ENCODE measurements around the gene GPR137B. TPM values are rescaled to one million over a fixed set of nuclear protein-coding genes. Genes with fewer than 3 reads are reported as not detected.
A peak's percentile ranks its signal among the peaks of the same experiment; 100 is the strongest.

Gene GPR137B
- total RNA-seq, 2 donors from 2014 or later: 13.6 to 14.3 TPM

GRCh38 chr1:236164273-236164672 is 21.9 kb downstream of the GPR137B start:
- H3K9me3 ChIP-seq (ENCODE audit: control insufficient read depth, low read length, poor library complexity, severe bottlenecking): no peaks in the 10 kb centered on the region
- no peak overlapping the region for H3K27ac Mint-ChIP-seq
- H3K36me3 Mint-ChIP-seq (ENCODE audit: low read depth): peaks cover 11% of the 10 kb centered on the region

GRCh38 chr1:236165238-236165981 is 23.1 kb downstream of the GPR137B start:
- H3K9me3 ChIP-seq (ENCODE audit: control insufficient read depth, low read length, poor library complexity, severe bottlenecking): no peaks in the 10 kb centered on the region
- H3K36me3 Mint-ChIP-seq (ENCODE audit: low read depth): peaks cover 11% of the 10 kb centered on the region
- H3K4me3 Mint-ChIP-seq: no peak overlapping the region
- no peaks in the 10 kb centered on the region for H3K27me3 Mint-ChIP-seq
- ATAC-seq (no peak), DNase-seq (no peak)
- H3K27ac Mint-ChIP-seq: no peak overlapping the region
- no peaks in the 10 kb centered on the region for H3K4me1 Mint-ChIP-seq

More at GRCh38 chr1:236164273-236164672, 21.9 kb downstream of the GPR137B start:
- no peak for DNase-seq
- H3K4me1 Mint-ChIP-seq: peaks cover 5% of the 10 kb centered on the region
- no peaks in the 10 kb centered on the region for H3K27me3 Mint-ChIP-seq
- ATAC-seq: no peak
- H3K4me3 Mint-ChIP-seq: no peak overlapping the region

- Mint-ChIP-seq H3K36me3 (ENCODE audit: low read depth) (peaks cover 11% of the 10 kb centered on the region), H3K27ac (no peak overlapping the region), H3K4me1 (no peaks in the 10 kb centered on the region), H3K4me3 (no peak overlapping the region), H3K27me3 (no peaks in the 10 kb centered on the region)
- DNase-seq (no peak), ATAC-seq (no peak)
- H3K9me3 ChIP-seq (ENCODE audit: control insufficient read depth, low read length, poor library complexity, severe bottlenecking): no peaks in the 10 kb centered on the region
These were observed 23.7 kb downstream of the GPR137B start for GRCh38 chr1:236166041-236166440.

- DNase-seq (no peak), ATAC-seq (no peak)
- H3K4me1 Mint-ChIP-seq: no peaks in the 10 kb centered on the region
- H3K36me3 Mint-ChIP-seq (ENCODE audit: low read depth): peaks cover 9% of the 10 kb centered on the region
- H3K27me3 Mint-ChIP-seq: no peaks in the 10 kb centered on the region
- no peak overlapping the region for H3K4me3 Mint-ChIP-seq
- no peak overlapping the region for H3K27ac Mint-ChIP-seq
- H3K9me3 ChIP-seq (ENCODE audit: control insufficient read depth, low read length, poor library complexity, severe bottlenecking): no peaks in the 10 kb centered on the region
These were observed 24.8 kb downstream of the GPR137B start for GRCh38 chr1:236167154-236167553.

GRCh38 chr1:236167578-236167977 is 25.2 kb downstream of the GPR137B start:
- no peaks in the 10 kb centered on the region for H3K27me3 Mint-ChIP-seq
- H3K27ac Mint-ChIP-seq: no peak overlapping the region
- no peak for DNase-seq

GRCh38 chr1:236168716-236169429 is 26.5 kb downstream of the GPR137B start:
- DNase-seq (no peak), ATAC-seq (no peak)
- H3K9me3 ChIP-seq (ENCODE audit: control insufficient read depth, low read length, poor library complexity, severe bottlenecking): no peaks in the 10 kb centered on the region
- no peaks in the 10 kb centered on the region for H3K27me3 Mint-ChIP-seq
- peaks cover 6% of the 10 kb centered on the region for H3K36me3 Mint-ChIP-seq (ENCODE audit: low read depth)
- no peaks in the 10 kb centered on the region for H3K4me1 Mint-ChIP-seq
- H3K4me3 Mint-ChIP-seq: no peak overlapping the region
- no peak overlapping the region for H3K27ac Mint-ChIP-seq

More at GRCh38 chr1:236167578-236167977, 25.2 kb downstream of the GPR137B start:
- ATAC-seq: no peak
- Mint-ChIP-seq H3K4me1 (no peaks in the 10 kb centered on the region), H3K36me3 (ENCODE audit: low read depth) (peaks cover 9% of the 10 kb centered on the region), H3K4me3 (no peak overlapping the region)
- no peaks in the 10 kb centered on the region for H3K9me3 ChIP-seq (ENCODE audit: control insufficient read depth, low read length, poor library complexity, severe bottlenecking)

GRCh38 chr1:236172041-236172579 is 29.8 kb downstream of the GPR137B start:
- H3K4me3 Mint-ChIP-seq: no peak overlapping the region
- no peaks in the 10 kb centered on the region for H3K9me3 ChIP-seq (ENCODE audit: control insufficient read depth, low read length, poor library complexity, severe bottlenecking)
- H3K27ac Mint-ChIP-seq: no peak overlapping the region
- H3K4me1 Mint-ChIP-seq: peaks cover 7% of the 10 kb centered on the region
- no peak for ATAC-seq
- DNase-seq: no peak
- H3K27me3 Mint-ChIP-seq: no peaks in the 10 kb centered on the region
- peaks cover 3% of the 10 kb centered on the region for H3K36me3 Mint-ChIP-seq (ENCODE audit: low read depth)

- Mint-ChIP-seq H3K27me3 (no peaks in the 10 kb centered on the region), H3K27ac (no peak overlapping the region), H3K4me1 (peaks cover 7% of the 10 kb centered on the region), H3K36me3 (ENCODE audit: low read depth) (peaks cover 3% of the 10 kb centered on the region), H3K4me3 (no peak overlapping the region)
- no peaks in the 10 kb centered on the region for H3K9me3 ChIP-seq (ENCODE audit: control insufficient read depth, low read length, poor library complexity, severe bottlenecking)
- ATAC-seq (no peak), DNase-seq (no peak)
These were observed 30.9 kb downstream of the GPR137B start for GRCh38 chr1:236173174-236173767.

GRCh38 chr1:236175642-236176336 is 33.5 kb downstream of the GPR137B start:
- H3K27me3 Mint-ChIP-seq: no peaks in the 10 kb centered on the region
- DNase-seq (no peak), ATAC-seq (no peak)
- H3K9me3 ChIP-seq (ENCODE audit: control insufficient read depth, low read length, poor library complexity, severe bottlenecking): no peaks in the 10 kb centered on the region
- peaks cover 7% of the 10 kb centered on the region for H3K4me1 Mint-ChIP-seq
- H3K36me3 Mint-ChIP-seq (ENCODE audit: low read depth): peaks cover 3% of the 10 kb centered on the region
- H3K27ac Mint-ChIP-seq: peak overlapping the region; percentile 49
- H3K4me3 Mint-ChIP-seq: no peak overlapping the region

GRCh38 chr1:236176337-236177336 is 34.3 kb downstream of the GPR137B start:
- H3K36me3 Mint-ChIP-seq (ENCODE audit: low read depth): peaks cover 3% of the 10 kb centered on the region
- peak overlapping the region; percentile 49 for H3K27ac Mint-ChIP-seq
- H3K4me1 Mint-ChIP-seq: peaks cover 7% of the 10 kb centered on the region
- H3K4me3 Mint-ChIP-seq: no peak overlapping the region
- no peaks in the 10 kb centered on the region for H3K27me3 Mint-ChIP-seq
- no peak for ATAC-seq
- DNase-seq: no peak
- H3K9me3 ChIP-seq (ENCODE audit: control insufficient read depth, low read length, poor library complexity, severe bottlenecking): no peaks in the 10 kb centered on the region

- DNase-seq: no peak
- no peak for ATAC-seq
- H3K9me3 ChIP-seq (ENCODE audit: control insufficient read depth, low read length, poor library complexity, severe bottlenecking): no peaks in the 10 kb centered on the region
- Mint-ChIP-seq H3K27me3 (no peaks in the 10 kb centered on the region), H3K4me3 (no peak overlapping the region), H3K4me1 (peaks cover 3% of the 10 kb centered on the region), H3K36me3 (ENCODE audit: low read depth) (peaks cover 5% of the 10 kb centered on the region), H3K27ac (no peak overlapping the region)
These were observed 37.3 kb downstream of the GPR137B start for GRCh38 chr1:236179634-236180033.

- Mint-ChIP-seq H3K4me1 (peaks cover 3% of the 10 kb centered on the region), H3K27me3 (no peaks in the 10 kb centered on the region), H3K4me3 (no peak overlapping the region), H3K36me3 (ENCODE audit: low read depth) (peaks cover 5% of the 10 kb centered on the region), H3K27ac (no peak overlapping the region)
- ATAC-seq: no peak
- DNase-seq: no peak
- no peaks in the 10 kb centered on the region for H3K9me3 ChIP-seq (ENCODE audit: control insufficient read depth, low read length, poor library complexity, severe bottlenecking)
These were observed 38.7 kb downstream of the GPR137B start for GRCh38 chr1:236181059-236181458.
